PFSK-1 (cell line): ENCODE data around the gene OCIAD2.

Source experiments
- FOXP2 ChIP-seq: optimal IDR thresholded peaks from 2 replicates; pipeline ENCODE3; 2011; ENCODE audit warnings: borderline replicate concordance, control low read depth, inconsistent platforms; ENCODE audit not compliant: insufficient read depth; ENCODE audit errors: extremely low read length, extremely low read depth
- POLR2AphosphoS5 ChIP-seq: IDR thresholded peaks from 2 replicates; pipeline ENCODE4 v1.6.1; 2012; ENCODE audit warnings: low read depth, mild to moderate bottlenecking, control low read depth, low read length, moderate library complexity
- SIN3A ChIP-seq: IDR thresholded peaks from 2 replicates; pipeline ENCODE4 v1.6.1; 2012; ENCODE audit warnings: mild to moderate bottlenecking, low read length, moderate library complexity, borderline replicate concordance; ENCODE audit not compliant: insufficient read depth
- TAF1 ChIP-seq: IDR thresholded peaks from 2 replicates; pipeline ENCODE4 v1.6.1; 2012; ENCODE audit warnings: low read length, control low read depth, borderline replicate concordance; ENCODE audit not compliant: insufficient read depth
- TF ChIP-seq, protein P1 (sequence below), 2 experiments: IDR thresholded peaks; 2 replicates each; pipeline versions ENCODE4 v1.6.1 to v1.8.0; 2011 to 2012; ENCODE audit warnings: low read depth in 2 of 2, low read length in 2 of 2, control low read depth in 1 of 2, inconsistent platforms in 1 of 2, mild to moderate bottlenecking in 1 of 2, moderate library complexity in 1 of 2; ENCODE audit not compliant: insufficient read depth in 1 of 2

OCIAD2 gene

DNA sequence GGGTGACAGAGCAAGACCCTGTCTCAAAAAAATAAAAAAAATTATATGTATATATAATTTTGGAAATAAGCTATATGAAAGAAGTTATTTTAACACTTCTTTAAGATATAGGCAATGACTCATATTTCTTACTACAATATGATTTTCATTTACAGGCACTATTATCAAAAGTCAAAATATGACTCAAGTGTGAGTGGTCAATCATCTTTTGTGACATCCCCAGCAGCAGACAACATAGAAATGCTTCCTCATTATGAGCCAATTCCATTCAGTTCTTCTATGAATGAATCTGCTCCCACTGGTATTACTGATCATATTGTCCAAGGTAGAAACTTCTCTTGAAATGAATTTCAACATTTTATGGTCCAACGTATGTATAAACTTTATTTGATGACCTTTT lies 54.9 kb downstream of the OCIAD2 start:
- TF ChIP-seq, protein P1, sequence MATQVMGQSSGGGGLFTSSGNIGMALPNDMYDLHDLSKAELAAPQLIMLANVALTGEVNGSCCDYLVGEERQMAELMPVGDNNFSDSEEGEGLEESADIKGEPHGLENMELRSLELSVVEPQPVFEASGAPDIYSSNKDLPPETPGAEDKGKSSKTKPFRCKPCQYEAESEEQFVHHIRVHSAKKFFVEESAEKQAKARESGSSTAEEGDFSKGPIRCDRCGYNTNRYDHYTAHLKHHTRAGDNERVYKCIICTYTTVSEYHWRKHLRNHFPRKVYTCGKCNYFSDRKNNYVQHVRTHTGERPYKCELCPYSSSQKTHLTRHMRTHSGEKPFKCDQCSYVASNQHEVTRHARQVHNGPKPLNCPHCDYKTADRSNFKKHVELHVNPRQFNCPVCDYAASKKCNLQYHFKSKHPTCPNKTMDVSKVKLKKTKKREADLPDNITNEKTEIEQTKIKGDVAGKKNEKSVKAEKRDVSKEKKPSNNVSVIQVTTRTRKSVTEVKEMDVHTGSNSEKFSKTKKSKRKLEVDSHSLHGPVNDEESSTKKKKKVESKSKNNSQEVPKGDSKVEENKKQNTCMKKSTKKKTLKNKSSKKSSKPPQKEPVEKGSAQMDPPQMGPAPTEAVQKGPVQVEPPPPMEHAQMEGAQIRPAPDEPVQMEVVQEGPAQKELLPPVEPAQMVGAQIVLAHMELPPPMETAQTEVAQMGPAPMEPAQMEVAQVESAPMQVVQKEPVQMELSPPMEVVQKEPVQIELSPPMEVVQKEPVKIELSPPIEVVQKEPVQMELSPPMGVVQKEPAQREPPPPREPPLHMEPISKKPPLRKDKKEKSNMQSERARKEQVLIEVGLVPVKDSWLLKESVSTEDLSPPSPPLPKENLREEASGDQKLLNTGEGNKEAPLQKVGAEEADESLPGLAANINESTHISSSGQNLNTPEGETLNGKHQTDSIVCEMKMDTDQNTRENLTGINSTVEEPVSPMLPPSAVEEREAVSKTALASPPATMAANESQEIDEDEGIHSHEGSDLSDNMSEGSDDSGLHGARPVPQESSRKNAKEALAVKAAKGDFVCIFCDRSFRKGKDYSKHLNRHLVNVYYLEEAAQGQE (IDR thresholded peaks at IDR 0.05; ENCODE audit: insufficient read depth in 1 of 2, low read depth in 2 of 2, low read length in 2 of 2), result no peak
- TF ChIP-seq FOXP2, result no peak
- no peak for TF ChIP-seq TAF1
- TF ChIP-seq POLR2AphosphoS5, result no peak
- no peak for TF ChIP-seq SIN3A

DNA sequence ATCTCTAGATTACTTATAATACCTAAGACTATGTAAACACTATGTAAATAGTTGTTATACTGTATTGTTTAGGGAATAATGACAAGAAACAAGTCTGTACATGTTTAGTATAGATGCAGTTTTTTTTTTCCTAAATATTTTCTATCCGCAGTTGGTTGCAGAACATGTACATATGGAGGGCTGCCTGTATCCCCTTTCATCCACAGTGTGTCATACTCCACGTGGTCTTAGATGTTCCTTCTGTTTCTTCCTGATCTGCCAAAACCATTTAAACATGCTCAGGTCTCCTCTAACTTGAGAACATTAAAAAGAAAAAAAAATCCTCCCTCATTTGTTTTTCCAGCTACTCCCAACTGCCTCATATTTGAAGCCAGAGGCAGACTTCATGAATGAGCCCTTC lies 61.7 kb downstream of the OCIAD2 start:
- TF ChIP-seq FOXP2 (no peak), SIN3A (no peak), TAF1 (no peak), POLR2AphosphoS5 (no peak)
- TF ChIP-seq, protein P1 (IDR thresholded peaks at IDR 0.05; ENCODE audit: insufficient read depth in 1 of 2, low read depth in 2 of 2, low read length in 2 of 2), result no peak

DNA sequence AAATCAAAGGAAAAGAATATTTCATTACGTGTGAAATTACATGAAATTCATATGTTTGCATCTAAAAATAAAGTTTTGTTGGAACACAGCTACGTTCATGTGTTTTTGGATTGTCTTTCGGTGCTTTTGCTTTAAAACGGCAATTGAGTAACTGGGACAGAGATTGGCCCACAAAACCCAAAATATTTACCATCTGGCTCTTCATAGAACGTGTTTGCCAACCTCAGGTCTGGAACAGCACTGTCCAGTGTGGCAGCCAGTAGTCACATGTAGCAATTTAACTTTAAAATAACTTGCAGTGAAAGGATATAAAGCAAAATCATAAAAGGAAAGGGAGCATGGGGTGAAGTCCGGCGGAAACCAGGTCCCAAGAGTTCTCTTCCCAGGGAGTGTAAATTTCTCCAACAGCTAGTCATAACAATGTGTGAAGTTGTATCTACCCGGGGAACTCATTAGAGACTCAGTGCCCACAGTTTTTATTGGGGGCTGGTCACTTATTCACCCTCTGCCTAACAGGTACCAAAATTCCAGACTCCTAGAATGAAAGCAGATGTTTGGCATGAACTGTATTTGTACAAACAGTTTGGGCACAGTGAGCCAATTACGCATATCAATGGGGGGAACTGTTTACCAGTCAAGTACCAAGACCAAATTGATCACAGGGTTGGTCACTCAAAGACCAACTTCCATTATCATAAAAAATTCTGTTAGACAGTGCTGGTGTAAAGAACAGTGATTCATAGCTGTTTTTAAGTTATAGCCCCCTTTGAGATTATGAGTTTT lies 65.3 kb downstream of the OCIAD2 start:
- TF ChIP-seq POLR2AphosphoS5 (no peak), FOXP2 (no peak)
- TF ChIP-seq, protein P1 (IDR thresholded peaks at IDR 0.05; ENCODE audit: insufficient read depth in 1 of 2, low read depth in 2 of 2, low read length in 2 of 2), result no peak

DNA sequence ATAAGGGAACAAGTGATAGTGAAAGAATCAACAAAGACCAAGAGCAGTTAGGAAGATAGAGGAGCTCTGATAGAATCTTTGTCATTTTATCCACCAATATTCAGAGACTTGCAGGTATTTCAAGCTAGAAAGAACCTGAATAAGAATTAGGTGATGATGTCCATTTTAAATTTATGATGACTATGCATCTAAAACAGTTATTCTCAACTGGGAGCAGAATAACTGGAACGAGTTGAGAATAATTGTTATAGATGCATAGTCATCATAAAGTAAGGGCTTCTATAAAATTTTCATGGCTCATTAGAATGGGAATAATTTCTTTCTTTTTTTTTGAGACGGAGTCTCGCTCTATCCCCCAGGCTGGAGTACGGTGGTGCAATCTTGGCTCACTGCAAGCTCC lies 69.9 kb downstream of the OCIAD2 start:
- TF ChIP-seq TAF1 (no peak), SIN3A (no peak), FOXP2 (no peak), POLR2AphosphoS5 (no peak)
- TF ChIP-seq, protein P1 (IDR thresholded peaks at IDR 0.05; ENCODE audit: insufficient read depth in 1 of 2, low read depth in 2 of 2, low read length in 2 of 2), result no peak
